ENCODE results near the gene LPP. TPM values are rescaled to one million over a fixed set of nuclear protein-coding genes. Genes with fewer than 3 reads are reported as not detected.

Gene LPP
- total RNA-seq, 6 experiments from 2014 or later: 84.1 to 121 (median 102) TPM

- Mint-ChIP-seq H3K27ac (no peak overlapping the region), H3K27me3 (ENCODE audit: insufficient read depth) (no peaks in the 10 kb centered on the region; the same call in 1 of the 2 replicates), H3K36me3 (ENCODE audit: low read depth) (no peaks in the 10 kb centered on the region), H3K4me1 (ENCODE audit: low read depth) (peaks cover 5% of the 10 kb centered on the region; the same call in 1 of the 2 replicates), H3K4me3 (no peak overlapping the region), H3K9me3 (no peaks in the 10 kb centered on the region)
- no peak for TF ChIP-seq CTCF (IDR thresholded peaks at IDR 0.05)
- no peak for DNase-seq
Observed at GRCh38 chr3:188925376-188925775, 771.4 kb downstream of the LPP start.

DNA sequence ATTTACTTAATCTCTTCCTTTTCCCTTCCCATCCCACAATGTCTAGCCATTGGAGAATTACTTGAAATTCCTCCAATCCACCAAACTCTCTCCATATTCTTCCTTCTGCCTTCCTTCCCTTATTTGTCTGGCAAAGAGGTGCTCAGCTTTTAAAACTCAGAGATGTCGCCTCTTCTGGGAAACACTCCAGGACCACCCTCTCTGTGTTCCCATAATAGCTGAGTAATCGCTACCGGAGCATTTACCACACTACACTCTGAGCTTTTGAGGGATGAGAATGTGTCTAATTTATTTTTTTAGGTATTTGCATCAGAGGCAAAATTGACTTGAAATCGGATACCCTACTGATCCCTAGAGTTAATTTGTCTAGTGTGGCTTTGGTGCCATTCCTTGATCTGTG, 772.2 kb downstream of the LPP start:
- no peaks in the 10 kb centered on the region for H3K9me3 Mint-ChIP-seq
- H3K4me3 Mint-ChIP-seq: no peak overlapping the region
- no peak for DNase-seq
- peaks cover 5% of the 10 kb centered on the region; the same call in 1 of the 2 replicates for H3K4me1 Mint-ChIP-seq (ENCODE audit: low read depth)
- H3K36me3 Mint-ChIP-seq (ENCODE audit: low read depth): no peaks in the 10 kb centered on the region
- H3K27ac Mint-ChIP-seq: no peak overlapping the region
- no peaks in the 10 kb centered on the region; the same call in 1 of the 2 replicates for H3K27me3 Mint-ChIP-seq (ENCODE audit: insufficient read depth)
- TF ChIP-seq CTCF (IDR thresholded peaks at IDR 0.05): no peak

- Mint-ChIP-seq H3K9me3 (no peaks in the 10 kb centered on the region), H3K4me3 (no peak overlapping the region), H3K27ac (no peak overlapping the region), H3K4me1 (ENCODE audit: low read depth) (peaks cover 5% of the 10 kb centered on the region; the same call in 1 of the 2 replicates), H3K27me3 (ENCODE audit: insufficient read depth) (peaks cover 2% of the 10 kb centered on the region; the same call in 1 of the 2 replicates), H3K36me3 (ENCODE audit: low read depth) (no peaks in the 10 kb centered on the region)
- DNase-seq: no peak
- no peak for TF ChIP-seq CTCF (IDR thresholded peaks at IDR 0.05)
Observed at GRCh38 chr3:188926741-188927511, 773.0 kb downstream of the LPP start.

DNA sequence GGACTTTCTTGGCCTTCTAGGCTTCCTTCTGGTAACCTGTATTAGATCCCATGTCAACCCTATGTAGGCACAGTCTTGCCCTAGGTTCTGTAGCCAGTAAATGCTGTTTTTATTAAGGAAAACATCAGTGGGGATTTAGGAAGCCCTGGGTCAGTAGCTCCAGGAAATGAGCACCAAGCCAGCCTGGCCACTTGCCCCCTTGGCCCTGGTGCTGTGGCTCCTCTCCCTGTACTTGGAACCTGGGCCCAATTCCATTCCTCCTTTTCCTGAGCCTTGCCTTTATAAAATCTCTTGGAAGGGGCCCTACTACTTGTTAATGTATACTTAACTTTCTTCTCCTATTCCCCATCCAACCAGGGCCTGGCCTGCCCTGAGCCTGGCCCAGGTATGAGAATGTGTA, 774.0 kb downstream of the LPP start:
- no peak overlapping the region for H3K27ac Mint-ChIP-seq
- H3K9me3 Mint-ChIP-seq: no peaks in the 10 kb centered on the region
- peaks cover 2% of the 10 kb centered on the region; the same call in 1 of the 2 replicates for H3K27me3 Mint-ChIP-seq (ENCODE audit: insufficient read depth)
- H3K4me1 Mint-ChIP-seq (ENCODE audit: low read depth): peaks cover 5% of the 10 kb centered on the region; the same call in 1 of the 2 replicates
- no peak for TF ChIP-seq CTCF (IDR thresholded peaks at IDR 0.05)
- no peak overlapping the region for H3K4me3 Mint-ChIP-seq
- no peaks in the 10 kb centered on the region for H3K36me3 Mint-ChIP-seq (ENCODE audit: low read depth)
- DNase-seq: no peak

- no peak for DNase-seq
- no peaks in the 10 kb centered on the region for H3K9me3 Mint-ChIP-seq
- no peak overlapping the region for H3K27ac Mint-ChIP-seq
- peaks cover 5% of the 10 kb centered on the region; the same call in 1 of the 2 replicates for H3K4me1 Mint-ChIP-seq (ENCODE audit: low read depth)
- no peak overlapping the region for H3K4me3 Mint-ChIP-seq
- TF ChIP-seq CTCF (IDR thresholded peaks at IDR 0.05): peak; percentile 31; the same call in 1 of the 2 replicates
- H3K27me3 Mint-ChIP-seq (ENCODE audit: insufficient read depth): peaks cover 2% of the 10 kb centered on the region; the same call in 1 of the 2 replicates
- no peaks in the 10 kb centered on the region for H3K36me3 Mint-ChIP-seq (ENCODE audit: low read depth)
Observed at GRCh38 chr3:188929137-188929536, 775.2 kb downstream of the LPP start.

Measured in HFFc6 (cell line).